ENCODE measurements around the gene ROM1. TPM values are rescaled to one million over a fixed set of nuclear protein-coding genes. Genes with fewer than 3 reads are reported as not detected.
"Not testable (repeated sequence)": the region's sequence is repeated elsewhere in the genome, so short reads cannot be mapped to it uniquely, and the experiment has no call there.

ROM1 gene
- total RNA-seq, 4 donors from 2014 or later, result 3.7 to 11.9 (median 10.1) TPM

DNA sequence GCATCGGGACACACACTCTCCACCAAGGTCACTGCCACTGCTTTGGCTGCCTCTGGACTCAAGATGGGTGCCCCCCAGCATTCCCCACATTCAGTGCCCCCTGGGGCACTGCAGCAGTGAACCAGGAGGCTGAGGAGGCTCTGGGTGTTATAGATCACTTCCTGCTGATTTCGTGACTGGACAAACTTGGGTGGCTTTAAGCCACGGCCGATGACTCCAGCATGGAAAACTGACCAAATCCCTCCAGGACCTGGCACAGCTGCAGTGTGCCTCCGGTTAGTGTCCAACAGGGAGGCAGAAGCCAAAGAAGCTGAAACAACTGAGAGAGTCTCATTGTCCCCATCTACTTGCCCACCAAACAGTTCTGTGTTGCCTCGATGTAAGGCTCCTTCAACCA is 34.5 kb downstream of the ROM1 start:
- H3K36me3 ChIP-seq, result peaks cover 23 to 48% (median 46%) of the 10 kb centered on the region in 4 donors
- no peaks in the 10 kb centered on the region for H3K27me3 ChIP-seq
- TF ChIP-seq, protein P1, sequence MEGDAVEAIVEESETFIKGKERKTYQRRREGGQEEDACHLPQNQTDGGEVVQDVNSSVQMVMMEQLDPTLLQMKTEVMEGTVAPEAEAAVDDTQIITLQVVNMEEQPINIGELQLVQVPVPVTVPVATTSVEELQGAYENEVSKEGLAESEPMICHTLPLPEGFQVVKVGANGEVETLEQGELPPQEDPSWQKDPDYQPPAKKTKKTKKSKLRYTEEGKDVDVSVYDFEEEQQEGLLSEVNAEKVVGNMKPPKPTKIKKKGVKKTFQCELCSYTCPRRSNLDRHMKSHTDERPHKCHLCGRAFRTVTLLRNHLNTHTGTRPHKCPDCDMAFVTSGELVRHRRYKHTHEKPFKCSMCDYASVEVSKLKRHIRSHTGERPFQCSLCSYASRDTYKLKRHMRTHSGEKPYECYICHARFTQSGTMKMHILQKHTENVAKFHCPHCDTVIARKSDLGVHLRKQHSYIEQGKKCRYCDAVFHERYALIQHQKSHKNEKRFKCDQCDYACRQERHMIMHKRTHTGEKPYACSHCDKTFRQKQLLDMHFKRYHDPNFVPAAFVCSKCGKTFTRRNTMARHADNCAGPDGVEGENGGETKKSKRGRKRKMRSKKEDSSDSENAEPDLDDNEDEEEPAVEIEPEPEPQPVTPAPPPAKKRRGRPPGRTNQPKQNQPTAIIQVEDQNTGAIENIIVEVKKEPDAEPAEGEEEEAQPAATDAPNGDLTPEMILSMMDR (IDR thresholded peaks at IDR 0.05), result no peak
- TF ChIP-seq EP300 (IDR thresholded peaks at IDR 0.05) (no peak), POLR2A (IDR thresholded peaks at IDR 0.05; ENCODE audit: low read depth) (no peak), POLR2AphosphoS5 (IDR thresholded peaks at IDR 0.05) (no peak)
- peaks cover 40 to 63% (median 46%) of the 10 kb centered on the region in 4 donors for H3K4me1 ChIP-seq
- H3K27ac ChIP-seq (replicated peaks in 1 of 4), result peak overlapping the region in 1 of 4 donors; percentile 92
- WGBS, result 83% methylated on average over 4 of the region's 6 CpGs
- H3K9me3 ChIP-seq, result no peaks in the 10 kb centered on the region
- no peak for DNase-seq (ENCODE audit: extremely low spot score)
- no peak overlapping the region for H3K4me3 ChIP-seq
- intact Hi-C loops (cut with DNase I), result no loop called here

DNA sequence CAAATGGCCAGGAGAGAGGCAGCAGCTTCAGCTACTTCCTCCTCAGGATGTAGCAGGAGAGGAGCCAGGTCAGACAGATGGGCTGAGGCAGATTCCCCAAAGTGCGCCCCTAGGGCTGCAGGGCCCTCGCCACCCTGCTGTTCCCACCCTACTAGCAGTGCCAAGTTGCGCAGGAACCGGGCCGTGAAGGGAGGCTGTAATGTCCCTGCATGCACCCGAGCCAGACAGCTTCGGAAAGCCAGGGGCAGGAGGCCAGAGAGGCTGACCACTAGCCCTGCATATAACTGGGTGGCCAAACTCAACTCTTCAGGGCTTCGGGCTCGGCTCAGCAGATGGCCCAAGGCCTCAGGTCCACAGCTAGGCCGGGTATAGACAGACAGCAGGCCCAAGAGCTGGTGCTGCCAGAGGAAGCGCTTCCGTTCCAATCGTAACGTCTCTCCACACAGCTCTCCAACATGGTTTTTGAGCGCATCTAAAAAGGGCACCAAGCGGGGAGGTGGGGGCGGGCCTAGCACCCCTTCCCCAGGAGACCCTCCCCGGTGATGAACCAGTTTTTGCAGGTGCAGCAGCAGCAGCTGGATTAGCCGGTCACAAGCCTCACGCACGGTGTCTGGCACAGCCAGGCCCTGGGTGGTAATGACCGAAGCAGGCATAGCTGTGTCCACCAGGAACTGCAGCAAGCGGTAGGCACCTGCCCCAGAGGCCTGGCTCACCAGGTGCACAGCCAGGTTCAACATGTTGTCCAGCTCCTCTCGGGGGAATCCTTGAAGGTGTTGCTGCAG is 35.3 kb downstream of the ROM1 start:
- peaks cover 41 to 62% (median 49%) of the 10 kb centered on the region in 4 donors for H3K4me1 ChIP-seq
- no peak for TF ChIP-seq POLR2A (IDR thresholded peaks at IDR 0.05; ENCODE audit: low read depth)
- TF ChIP-seq, protein P1 (IDR thresholded peaks at IDR 0.05), result no peak
- no peak for TF ChIP-seq POLR2AphosphoS5 (IDR thresholded peaks at IDR 0.05)
- TF ChIP-seq EP300 (IDR thresholded peaks at IDR 0.05), result no peak
- peaks cover 20 to 41% (median 39%) of the 10 kb centered on the region in 4 donors for H3K36me3 ChIP-seq
- no peaks in the 10 kb centered on the region for H3K9me3 ChIP-seq
- H3K4me3 ChIP-seq, result no peak overlapping the region
- H3K27ac ChIP-seq (replicated peaks in 1 of 4), result peak overlapping the region in 1 of 4 donors; percentile 92
- H3K27me3 ChIP-seq, result no peaks in the 10 kb centered on the region
- DNase-seq (ENCODE audit: extremely low spot score), result no peak
- 95% methylated on average over 13 of the region's 24 CpGs for WGBS
- intact Hi-C loops (cut with DNase I), result no loop called here

DNA sequence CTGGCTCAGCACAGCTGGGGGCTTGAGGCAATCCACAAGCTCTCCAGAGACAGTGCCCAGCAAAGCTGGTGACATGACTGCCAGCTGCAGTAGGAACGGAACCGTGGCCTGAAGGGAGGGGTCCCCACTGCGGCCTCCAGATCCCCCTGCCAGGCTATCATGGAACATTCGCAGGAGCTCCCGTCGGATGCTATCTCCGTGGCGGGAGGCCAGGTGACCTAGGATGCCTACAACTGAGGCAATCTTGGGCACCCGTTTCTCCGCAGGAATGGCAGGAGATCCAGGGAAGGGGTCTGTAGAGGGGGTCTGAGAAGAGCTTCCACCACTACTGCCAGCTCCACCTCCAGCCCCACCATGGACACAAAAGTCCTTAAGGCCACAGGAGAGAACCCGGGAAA is 35.9 kb downstream of the ROM1 start:
- H3K27ac ChIP-seq (replicated peaks in 1 of 4), result no peak overlapping the region
- WGBS, result 89% methylated on average over 6 of the region's 11 CpGs
- TF ChIP-seq POLR2A (IDR thresholded peaks at IDR 0.05; ENCODE audit: low read depth) (no peak), POLR2AphosphoS5 (IDR thresholded peaks at IDR 0.05) (no peak)
- TF ChIP-seq, protein P1 (IDR thresholded peaks at IDR 0.05), result no peak
- H3K4me1 ChIP-seq, result peaks cover 41 to 59% (median 48%) of the 10 kb centered on the region in 4 donors
- H3K9me3 ChIP-seq, result no peaks in the 10 kb centered on the region
- no peak for DNase-seq (ENCODE audit: extremely low spot score)
- H3K4me3 ChIP-seq, result no peak overlapping the region
- intact Hi-C loops (cut with DNase I), result no loop called here
- H3K27me3 ChIP-seq, result no peaks in the 10 kb centered on the region
- peaks cover 18 to 35% (median 33%) of the 10 kb centered on the region in 4 donors for H3K36me3 ChIP-seq

DNA sequence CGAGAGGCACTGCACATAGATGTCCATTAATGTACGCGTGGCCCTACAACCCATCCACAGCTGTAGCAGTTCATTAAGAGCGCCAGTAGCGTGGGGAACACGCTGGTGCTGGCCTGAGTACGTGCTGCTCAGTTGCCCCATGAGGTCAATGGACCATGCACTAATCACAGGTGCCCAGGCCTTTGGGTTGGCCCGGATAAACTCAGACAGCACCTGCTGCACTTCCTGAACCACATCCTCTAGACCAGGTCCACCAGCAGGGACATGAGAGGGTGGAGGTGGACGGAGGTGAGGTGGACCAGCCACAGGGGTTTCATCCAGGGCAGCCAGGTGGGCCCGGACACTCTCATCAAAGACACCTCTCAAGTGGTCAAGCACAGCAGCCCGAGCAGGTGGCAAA is 36.4 kb downstream of the ROM1 start:
- Histone ChIP-seq H3K27ac (replicated peaks in 1 of 4) (no peak overlapping the region), H3K4me1 (peaks cover 38 to 54% (median 46%) of the 10 kb centered on the region in 4 donors), H3K36me3 (peaks cover 13 to 30% (median 28%) of the 10 kb centered on the region in 4 donors), H3K9me3 (no peaks in the 10 kb centered on the region), H3K27me3 (no peaks in the 10 kb centered on the region), H3K4me3 (no peak overlapping the region)
- WGBS, result 91% methylated on average over 11 of the region's 11 CpGs
- TF ChIP-seq POLR2AphosphoS5 (IDR thresholded peaks at IDR 0.05) (no peak), EP300 (IDR thresholded peaks at IDR 0.05) (no peak), POLR2A (IDR thresholded peaks at IDR 0.05; ENCODE audit: low read depth) (no peak)
- TF ChIP-seq, protein P1 (IDR thresholded peaks at IDR 0.05), result no peak
- DNase-seq (ENCODE audit: extremely low spot score), result no peak
- intact Hi-C loops (cut with DNase I), result no loop called here

DNA sequence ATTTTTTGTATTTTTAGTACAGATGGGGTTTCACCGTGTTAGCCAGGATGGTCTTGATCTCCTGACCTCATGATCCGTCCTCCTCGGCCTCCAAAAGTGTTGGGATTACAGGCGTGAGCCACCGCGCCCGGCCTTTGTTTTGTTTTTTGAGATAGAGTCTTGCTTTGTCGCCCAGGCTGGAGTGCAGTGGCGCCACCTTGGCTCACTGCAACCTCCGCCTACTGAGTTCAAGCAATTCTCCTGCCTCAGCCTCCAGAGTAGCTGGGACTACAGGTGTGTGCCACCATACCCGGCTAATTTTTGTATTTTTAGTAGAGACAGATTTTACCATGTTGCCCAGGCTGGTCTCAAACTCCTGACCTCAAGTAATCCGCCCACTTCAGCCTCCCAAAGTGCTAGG is 37.2 kb downstream of the ROM1 start:
- H3K4me3 ChIP-seq; intact Hi-C loops (cut with DNase I); H3K27ac ChIP-seq (replicated peaks in 1 of 4); DNase-seq (ENCODE audit: extremely low spot score); H3K9me3 ChIP-seq; H3K27me3 ChIP-seq: not testable (repeated sequence)
- H3K36me3 ChIP-seq, result peaks cover 13 to 29% (median 27%) of the 10 kb centered on the region in 4 donors
- H3K4me1 ChIP-seq, result peaks cover 30 to 46% (median 38%) of the 10 kb centered on the region in 4 donors
- 96% methylated on average over 12 of the region's 12 CpGs for WGBS

Measured in esophagus muscularis mucosa (tissue), 4 donors.